Skeletal muscle cell (primary cell): ENCODE measurements around the gene ZNF665.
"Not testable (repeated sequence)": the region's sequence is repeated elsewhere in the genome, so short reads cannot be mapped to it uniquely, and the experiment has no call there.

Experiments
- DNase-seq: peaks from one replicate; pipeline ENCODE4 v3.0.0-alpha.2; 2010; ENCODE audit warnings: low read depth
- H3K4me3 ChIP-seq: 2 replicates; pipeline ENCODE4 v1.5.1; 2011; ENCODE audit warnings: low read depth, mild to moderate bottlenecking, control low read depth, low read length, moderate library complexity

Gene ZNF665

GRCh38 chr19:53192771-53193534 lies at the start of gene ZNF665:
Gene ZNF665, minus strand, starts transcription at chr19:53193358. Its CDS starts 10,460 bp downstream, at chr19:53182898.
- DNase-seq, result peak; percentile 57
- peak within 1 kb of the TSS; percentile 86 for H3K4me3 ChIP-seq

- DNase-seq, result no peak
Observed at GRCh38 chr19:53237114-53237777, 44.1 kb upstream of the ZNF665 start.

GRCh38 chr19:53224606-53225005 lies 31.4 kb upstream of the ZNF665 start:
- no peak for DNase-seq
- no peak overlapping the region for H3K4me3 ChIP-seq

More at GRCh38 chr19:53237114-53237777, 44.1 kb upstream of the ZNF665 start:
- H3K4me3 ChIP-seq, result no peak overlapping the region

- not testable (repeated sequence) for DNase-seq, H3K4me3 ChIP-seq
Observed at GRCh38 chr19:53222716-53223115, 29.6 kb upstream of the ZNF665 start.

GRCh38 chr19:53212703-53213320 lies 19.7 kb upstream of the ZNF665 start:
- no peak overlapping the region for H3K4me3 ChIP-seq
- DNase-seq, result no peak

GRCh38 chr19:53211554-53211953 lies 18.4 kb upstream of the ZNF665 start:
- H3K4me3 ChIP-seq, DNase-seq: not testable (repeated sequence)

GRCh38 chr19:53196777-53197396 lies 3.7 kb upstream of the ZNF665 start:
- peak; percentile 69 for DNase-seq

GRCh38 chr19:53195265-53195903 lies 2.2 kb upstream of the ZNF665 start:
- no peak overlapping the region for H3K4me3 ChIP-seq
- DNase-seq, result peak; percentile 48

More at GRCh38 chr19:53196777-53197396, 3.7 kb upstream of the ZNF665 start:
- peak overlapping the region; percentile 76 for H3K4me3 ChIP-seq

GRCh38 chr19:53193535-53194222 lies 521 bp upstream of the ZNF665 start:
- peak overlapping the region; percentile 38 for H3K4me3 ChIP-seq
- DNase-seq, result no peak

- no peak overlapping the region for H3K4me3 ChIP-seq
- no peak for DNase-seq
Observed at GRCh38 chr19:53190253-53190652, 2.9 kb downstream of the ZNF665 start.

- H3K4me3 ChIP-seq, DNase-seq: not testable (repeated sequence)
Observed at GRCh38 chr19:53189691-53190198, 3.4 kb downstream of the ZNF665 start.

GRCh38 chr19:53185155-53185882 lies 7.8 kb downstream of the ZNF665 start:
- not testable (repeated sequence) for DNase-seq, H3K4me3 ChIP-seq

GRCh38 chr19:53183146-53183764 lies 9.9 kb downstream of the ZNF665 start:
- no peak for DNase-seq

GRCh38 chr19:53182202-53182601 lies 11.0 kb downstream of the ZNF665 start:
- no peak overlapping the region for H3K4me3 ChIP-seq
- no peak for DNase-seq

More at GRCh38 chr19:53183146-53183764, 9.9 kb downstream of the ZNF665 start:
- no peak overlapping the region for H3K4me3 ChIP-seq

GRCh38 chr19:53177986-53178385 lies 15.2 kb downstream of the ZNF665 start:
- H3K4me3 ChIP-seq, result no peak overlapping the region
- no peak for DNase-seq

- DNase-seq, result no peak
Observed at GRCh38 chr19:53172889-53173288, 20.3 kb downstream of the ZNF665 start.

GRCh38 chr19:53165691-53166091 lies 27.5 kb downstream of the ZNF665 start:
- DNase-seq, result no peak

More at GRCh38 chr19:53172889-53173288, 20.3 kb downstream of the ZNF665 start:
- no peak overlapping the region for H3K4me3 ChIP-seq

More at GRCh38 chr19:53165691-53166091, 27.5 kb downstream of the ZNF665 start:
- no peak overlapping the region for H3K4me3 ChIP-seq
